GM12892 (cell line): ENCODE data around the gene RNF152.

Experiments
- POLR2A ChIP-seq: IDR thresholded peaks from 2 replicates; pipeline ENCODE4 v1.6.1; 2011; ENCODE audit warnings: low read depth, low read length, control low read depth
- POLR2AphosphoS5 ChIP-seq: IDR thresholded peaks from 2 replicates; pipeline ENCODE4 v1.6.1; 2011; ENCODE audit warnings: low read depth, low read length, control low read depth

DNA sequence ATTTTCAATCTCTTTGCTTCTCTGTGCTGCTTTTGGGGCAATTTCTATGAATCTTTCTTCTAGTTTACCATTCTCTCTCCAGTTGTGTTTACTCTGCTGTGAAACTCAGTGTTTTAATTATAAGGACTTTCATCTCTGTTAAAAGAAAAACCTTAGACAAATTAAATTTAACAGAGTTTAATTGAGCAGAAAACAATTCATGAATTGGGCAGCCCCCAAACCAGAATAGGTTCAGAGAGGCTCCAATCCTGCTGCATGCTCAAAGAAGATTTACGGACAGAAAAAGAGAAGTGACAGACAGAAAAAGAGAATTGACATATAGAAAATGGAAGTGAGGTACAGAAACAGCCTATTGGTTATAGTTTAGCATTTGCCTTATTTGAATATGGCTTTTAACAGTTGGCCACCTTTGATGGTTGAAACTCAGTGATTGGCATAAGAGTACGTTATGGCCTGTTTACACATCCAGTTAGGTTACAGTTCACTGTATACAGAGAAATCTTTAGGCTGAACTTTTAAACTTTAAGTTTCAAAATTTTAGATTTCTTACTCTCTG lies 120.4 kb downstream of the RNF152 start:
- TF ChIP-seq POLR2AphosphoS5, result no peak
- no peak for TF ChIP-seq POLR2A
